Left lung (tissue), 10 donors: ENCODE results near the gene GRIK1. TPM values are rescaled to one million over a fixed set of nuclear protein-coding genes. Genes with fewer than 3 reads are reported as not detected.

Experiments
- ATAC-seq: fragments of 200-7000 bp; cut with Tn5 transposase; one replicate; pipeline ENCODE4 v1.9.1; 2020; ENCODE audit warnings: moderate library complexity
- DNase-seq, 4 donors: peaks; one replicate each; pipeline ENCODE4 v3.0.0-alpha.2; 2013 to 2020
- H3K27ac ChIP-seq, 2 donors: fragments of 200-600 bp; sonication (generic) in 1 of 2; one replicate each; pipeline versions ENCODE4 v1.5.0 to v1.8.0; 2020 to 2021
- H3K27me3 ChIP-seq, 2 donors: fragments of 200-600 bp; sonication (generic) in 1 of 2; one replicate each; pipeline versions ENCODE4 v1.5.0 to v1.8.0; 2020 to 2021
- H3K36me3 ChIP-seq, 2 donors: fragments of 200-600 bp; sonication (generic) in 1 of 2; one replicate each; pipeline versions ENCODE4 v1.5.0 to v1.8.0; 2020 to 2021
- H3K4me1 ChIP-seq, 2 donors: fragments of 200-600 bp; one replicate each; pipeline ENCODE4 v1.8.0; 2021
- H3K4me3 ChIP-seq, 2 donors: fragments of 200-600 bp; sonication (generic) in 1 of 2; one replicate each; pipeline versions ENCODE4 v1.5.0 to v1.8.0; 2020 to 2021; ENCODE audit warnings: mild to moderate bottlenecking in 1 of 2
- H3K9me3 ChIP-seq, 2 donors: fragments of 200-600 bp; sonication (generic) in 1 of 2; one replicate each; pipeline versions ENCODE4 v1.5.0 to v1.8.0; 2020 to 2021
- CTCF ChIP-seq, 2 donors: fragments of 200-600 bp; sonication (generic) in 1 of 2; IDR thresholded peaks; one replicate each; pipeline versions ENCODE4 v1.5.0 to v1.8.0; 2021; ENCODE audit warnings: antibody characterized with exemption in 2 of 2
- intact Hi-C, 2 donors: fragments of 100-400 bp; cut with DNase I; formaldehyde crosslinking; loops; one replicate each; pipeline versions ENCODE4 v1.11.2 to v1.14.2; 2022
- polyA plus RNA-seq, 6 donors: library from polyadenylated mRNA; unstranded; fragments of 120-200 nt; gene quantifications; one replicate each; pipeline ENCODE4 v1.2.1, GENCODE V29; 2013; ENCODE audit not compliant: insufficient read length in 6 of 6
- total RNA-seq, 2 donors: library from RNA; stranded (reverse); fragmentation: NEBNext Ultra II Directional; extraction: Animal tissue kit (Norgen Biotek cat#: 25700); gene quantifications; one replicate each; pipeline ENCODE4 v1.2.1, GENCODE V29; 2021
- donor health status: DM: no; HTN: yes; CAD: no.
- donor health status: DM: no; HTN: no; CAD: no.

The GRIK1 gene
- total and polyA plus RNA-seq, 8 donors = 0.38 to 1.5 (median 0.62) TPM; not detected in 2

- no peak for TF ChIP-seq CTCF (IDR thresholded peaks at IDR 0.05)
- H3K27me3 ChIP-seq = no peaks in the 10 kb centered on the region
- DNase-seq = no peak
- no peaks in the 10 kb centered on the region for H3K9me3 ChIP-seq
- no peak overlapping the region for H3K27ac ChIP-seq
- no peaks in the 10 kb centered on the region for H3K4me1 ChIP-seq
- H3K36me3 ChIP-seq = no peaks in the 10 kb centered on the region
- no peak overlapping the region for H3K4me3 ChIP-seq
- no peak for ATAC-seq
- intact Hi-C loops = no loop called here
Observed at GRCh38 chr21:29951911-29952310, 12.1 kb upstream of the GRIK1 start.

GRCh38 chr21:29949991-29950390, 10.2 kb upstream of the GRIK1 start:
- intact Hi-C loops = no loop called here
- ATAC-seq (no peak), DNase-seq (no peak)

GRCh38 chr21:29947119-29947518, 7.3 kb upstream of the GRIK1 start:
- intact Hi-C loops = no loop called here
- no peak for TF ChIP-seq CTCF (IDR thresholded peaks at IDR 0.05)
- Histone ChIP-seq H3K36me3 (no peaks in the 10 kb centered on the region), H3K27ac (no peak overlapping the region), H3K4me3 (no peak overlapping the region), H3K27me3 (no peaks in the 10 kb centered on the region), H3K4me1 (no peaks in the 10 kb centered on the region), H3K9me3 (no peaks in the 10 kb centered on the region)
- ATAC-seq (no peak), DNase-seq (no peak)

More at GRCh38 chr21:29949991-29950390, 10.2 kb upstream of the GRIK1 start:
- Histone ChIP-seq H3K4me1 (no peaks in the 10 kb centered on the region), H3K4me3 (no peak overlapping the region), H3K27ac (no peak overlapping the region), H3K27me3 (no peaks in the 10 kb centered on the region), H3K36me3 (no peaks in the 10 kb centered on the region), H3K9me3 (no peaks in the 10 kb centered on the region)
- no peak for TF ChIP-seq CTCF (IDR thresholded peaks at IDR 0.05)

GRCh38 chr21:29943885-29944284, 4.1 kb upstream of the GRIK1 start:
- peaks cover 23 to 32% of the 10 kb centered on the region in 2 donors for H3K27me3 ChIP-seq
- TF ChIP-seq CTCF (IDR thresholded peaks at IDR 0.05) = no peak
- ATAC-seq = no peak

GRCh38 chr21:29942034-29942433, 2.2 kb upstream of the GRIK1 start:
- Histone ChIP-seq H3K36me3 (no peaks in the 10 kb centered on the region), H3K4me1 (no peaks in the 10 kb centered on the region), H3K4me3 (no peak overlapping the region), H3K27me3 (peaks cover 33 to 49% of the 10 kb centered on the region in 2 donors), H3K9me3 (no peaks in the 10 kb centered on the region), H3K27ac (no peak overlapping the region)
- ATAC-seq (no peak), DNase-seq (no peak)
- no peak for TF ChIP-seq CTCF (IDR thresholded peaks at IDR 0.05)
- intact Hi-C loops = no loop called here

More at GRCh38 chr21:29943885-29944284, 4.1 kb upstream of the GRIK1 start:
- Histone ChIP-seq H3K36me3 (no peaks in the 10 kb centered on the region), H3K4me3 (no peak overlapping the region), H3K4me1 (no peaks in the 10 kb centered on the region), H3K9me3 (no peaks in the 10 kb centered on the region), H3K27ac (no peak overlapping the region)
- DNase-seq = no peak
- intact Hi-C loops = no loop called here
